ENCODE data around the gene PRDM2. TPM values are rescaled to one million over a fixed set of nuclear protein-coding genes. Genes with fewer than 3 reads are reported as not detected.

The PRDM2 gene
- polyA plus RNA-seq, 3 donors, result 4.1 to 22.5 (median 7.6) TPM

DNA sequence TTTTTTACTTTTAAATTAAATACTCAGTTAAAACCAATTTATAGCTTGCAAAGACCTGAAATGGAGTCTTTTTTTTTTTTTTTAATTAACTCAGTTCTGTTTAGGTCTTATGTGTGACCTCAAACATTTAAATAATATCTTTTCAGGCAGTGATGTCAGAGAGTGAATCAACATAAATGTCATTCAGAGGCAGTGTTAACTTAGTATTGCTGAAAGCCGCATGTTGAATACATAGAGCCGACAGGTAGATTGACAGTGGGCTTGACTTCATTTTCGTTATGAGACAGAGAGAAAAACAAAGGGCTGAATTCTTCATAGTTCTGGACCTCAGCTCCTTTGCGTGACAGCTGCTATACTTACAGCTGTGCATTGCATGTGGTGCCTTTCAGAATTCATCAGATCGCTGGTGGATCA lies 51.5 kb downstream of the PRDM2 start:
- H3K4me3 ChIP-seq (replicated peaks in 1 of 3; ENCODE audit: low read depth in 2 of 3, low read length in 3 of 3), result no peak overlapping the region
- 98% methylated on average over 5 of the region's 5 CpGs for WGBS (ENCODE audit: insufficient coverage)
- no peaks in the 10 kb centered on the region for H3K27me3 ChIP-seq (ENCODE audit: control insufficient read depth in 2 of 2, insufficient read depth in 2 of 2, low read length in 2 of 2)
- H4K20me1 ChIP-seq (ENCODE audit: insufficient read depth, low read length), result peaks cover 70% of the 10 kb centered on the region
- H3K9ac ChIP-seq (ENCODE audit: insufficient read depth, low read length, poor library complexity, severe bottlenecking), result no peak overlapping the region
- DNase-seq, result no peak
- Mint-ChIP-seq H3K4me3 (no peak overlapping the region), H3K9me3 (no peaks in the 10 kb centered on the region), H3K36me3 (peaks cover 9 to 20% of the 10 kb centered on the region in 2 donors), H3K4me1 (peaks cover 63% of the 10 kb centered on the region), H3K27me3 (ENCODE audit: low read depth in 3 of 3) (no peaks in the 10 kb centered on the region), H3K27ac (no peak overlapping the region)
- H3K27ac ChIP-seq (ENCODE audit: low read depth in 1 of 2, low read length in 2 of 2), result peak overlapping the region in 1 of 2 donors; percentile 38
- peaks cover 37 to 65% of the 10 kb centered on the region in 2 donors for H3K4me1 ChIP-seq (ENCODE audit: control insufficient read depth in 1 of 2, insufficient read depth in 2 of 2, low read length in 2 of 2)
- intact Hi-C loops (cut with micrococcal nuclease), result no loop called here
- TF ChIP-seq CTCF (IDR thresholded peaks at IDR 0.05), result no peak
- peak overlapping the region; percentile 92 for H3K4me2 ChIP-seq (replicated peaks; ENCODE audit: extremely low read depth, low read length, poor library complexity, severe bottlenecking)
- peaks cover 70% of the 10 kb centered on the region for H3K79me2 ChIP-seq (ENCODE audit: insufficient read depth, low read length)
- H3K36me3 ChIP-seq (replicated peaks in 1 of 2; ENCODE audit: control insufficient read depth in 1 of 2, insufficient read depth in 2 of 2, low read length in 2 of 2), result peaks cover 2 to 19% of the 10 kb centered on the region in 2 donors
- no peak overlapping the region for H2AFZ ChIP-seq (ENCODE audit: insufficient read depth, low read depth, low read length, poor library complexity, severe bottlenecking)
- no peaks in the 10 kb centered on the region for H3K9me3 ChIP-seq (replicated peaks in 1 of 2; ENCODE audit: control insufficient read depth in 1 of 2, insufficient read depth in 1 of 2, low read length in 2 of 2)

- Histone ChIP-seq H3K4me1 (ENCODE audit: control insufficient read depth in 1 of 2, insufficient read depth in 2 of 2, low read length in 2 of 2) (peaks cover 37 to 67% of the 10 kb centered on the region in 2 donors), H3K4me3 (replicated peaks in 1 of 3; ENCODE audit: low read depth in 2 of 3, low read length in 3 of 3) (no peak overlapping the region), H3K27me3 (ENCODE audit: control insufficient read depth in 2 of 2, insufficient read depth in 2 of 2, low read length in 2 of 2) (no peaks in the 10 kb centered on the region), H3K9me3 (replicated peaks in 1 of 2; ENCODE audit: control insufficient read depth in 1 of 2, insufficient read depth in 1 of 2, low read length in 2 of 2) (no peaks in the 10 kb centered on the region), H3K27ac (ENCODE audit: low read depth in 1 of 2, low read length in 2 of 2) (peak overlapping the region in 1 of 2 donors; percentile 38), H2AFZ (ENCODE audit: insufficient read depth, low read depth, low read length, poor library complexity, severe bottlenecking) (no peak overlapping the region), H4K20me1 (ENCODE audit: insufficient read depth, low read length) (peaks cover 75% of the 10 kb centered on the region), H3K4me2 (replicated peaks; ENCODE audit: extremely low read depth, low read length, poor library complexity, severe bottlenecking) (no peak overlapping the region), H3K79me2 (ENCODE audit: insufficient read depth, low read length) (peaks cover 75% of the 10 kb centered on the region), H3K9ac (ENCODE audit: insufficient read depth, low read length, poor library complexity, severe bottlenecking) (no peak overlapping the region), H3K36me3 (replicated peaks in 1 of 2; ENCODE audit: control insufficient read depth in 1 of 2, insufficient read depth in 2 of 2, low read length in 2 of 2) (peaks cover 2 to 19% of the 10 kb centered on the region in 2 donors)
- intact Hi-C loops (cut with micrococcal nuclease), result no loop called here
- no peaks in the 10 kb centered on the region for H3K27me3 Mint-ChIP-seq (ENCODE audit: low read depth in 3 of 3)
- no peak for TF ChIP-seq CTCF (IDR thresholded peaks at IDR 0.05)
- H3K36me3 Mint-ChIP-seq, result peaks cover 9 to 20% of the 10 kb centered on the region in 2 donors
- H3K27ac Mint-ChIP-seq, result no peak overlapping the region
- no peak for DNase-seq
- WGBS (ENCODE audit: insufficient coverage), result 93% methylated on average over 5 of the region's 7 CpGs
- peaks cover 68% of the 10 kb centered on the region for H3K4me1 Mint-ChIP-seq
- H3K9me3 Mint-ChIP-seq, result no peaks in the 10 kb centered on the region
- H3K4me3 Mint-ChIP-seq, result no peak overlapping the region
Measured at GRCh38 chr1:13751985-13752384, 52.0 kb downstream of the PRDM2 start.

Data from CD14-positive monocyte (primary cell).